ENCODE measurements around the gene TMTC4.

DNA sequence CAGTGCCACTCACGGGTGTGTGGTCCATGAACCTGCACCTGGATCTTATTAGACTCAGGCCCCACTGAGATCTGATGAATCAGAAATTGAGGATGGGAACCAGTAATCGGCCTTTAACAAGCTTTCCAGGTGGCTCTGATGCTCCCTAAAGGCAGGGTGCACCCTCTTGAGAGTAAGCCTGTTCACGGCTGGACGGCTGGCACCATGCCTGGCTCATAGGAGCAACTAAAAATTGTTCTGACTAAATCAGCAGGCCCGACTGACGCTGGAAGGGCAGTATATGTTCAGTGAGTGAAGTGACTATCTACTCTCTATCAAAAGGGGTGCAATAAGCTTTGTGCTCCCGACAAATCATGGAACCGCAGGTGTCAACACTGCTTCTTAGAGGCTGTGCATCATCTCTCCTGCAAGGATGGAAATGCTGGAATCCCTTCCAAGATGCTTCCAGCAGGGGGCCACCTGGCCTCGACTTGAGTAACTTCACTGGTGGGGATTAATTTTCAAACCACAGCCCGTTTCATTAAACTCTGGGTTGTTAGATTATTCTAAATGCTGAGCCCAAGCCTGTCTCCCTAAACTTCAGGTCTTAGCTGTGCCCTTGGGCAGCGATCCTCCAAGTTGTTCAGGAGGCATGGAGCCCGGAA, 28.4 kb downstream of the TMTC4 start:
- TF ChIP-seq, protein P1, sequence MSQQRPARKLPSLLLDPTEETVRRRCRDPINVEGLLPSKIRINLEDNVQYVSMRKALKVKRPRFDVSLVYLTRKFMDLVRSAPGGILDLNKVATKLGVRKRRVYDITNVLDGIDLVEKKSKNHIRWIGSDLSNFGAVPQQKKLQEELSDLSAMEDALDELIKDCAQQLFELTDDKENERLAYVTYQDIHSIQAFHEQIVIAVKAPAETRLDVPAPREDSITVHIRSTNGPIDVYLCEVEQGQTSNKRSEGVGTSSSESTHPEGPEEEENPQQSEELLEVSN (IDR thresholded peaks at IDR 0.05; ENCODE audit: borderline replicate concordance, low read depth), result no peak
- TF ChIP-seq, protein P2, sequence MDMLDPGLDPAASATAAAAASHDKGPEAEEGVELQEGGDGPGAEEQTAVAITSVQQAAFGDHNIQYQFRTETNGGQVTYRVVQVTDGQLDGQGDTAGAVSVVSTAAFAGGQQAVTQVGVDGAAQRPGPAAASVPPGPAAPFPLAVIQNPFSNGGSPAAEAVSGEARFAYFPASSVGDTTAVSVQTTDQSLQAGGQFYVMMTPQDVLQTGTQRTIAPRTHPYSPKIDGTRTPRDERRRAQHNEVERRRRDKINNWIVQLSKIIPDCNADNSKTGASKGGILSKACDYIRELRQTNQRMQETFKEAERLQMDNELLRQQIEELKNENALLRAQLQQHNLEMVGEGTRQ (IDR thresholded peaks at IDR 0.05), result no peak
- TF ChIP-seq SMC3 (IDR thresholded peaks at IDR 0.05) (no peak), POLR2AphosphoS2 (conservative IDR thresholded peaks at IDR 0.05; ENCODE audit: low read length) (no peak), POLR2A (IDR thresholded peaks at IDR 0.05; ENCODE audit: low read length) (no peak), MAZ (IDR thresholded peaks at IDR 0.05; ENCODE audit: borderline replicate concordance, low read depth, low read length) (no peak), CEBPB (IDR thresholded peaks at IDR 0.05) (no peak), RFX5 (IDR thresholded peaks at IDR 0.05) (no peak), RARB (CRISPR knock-in tag; IDR thresholded peaks at IDR 0.05) (no peak)
- TF ChIP-seq, protein P3, sequence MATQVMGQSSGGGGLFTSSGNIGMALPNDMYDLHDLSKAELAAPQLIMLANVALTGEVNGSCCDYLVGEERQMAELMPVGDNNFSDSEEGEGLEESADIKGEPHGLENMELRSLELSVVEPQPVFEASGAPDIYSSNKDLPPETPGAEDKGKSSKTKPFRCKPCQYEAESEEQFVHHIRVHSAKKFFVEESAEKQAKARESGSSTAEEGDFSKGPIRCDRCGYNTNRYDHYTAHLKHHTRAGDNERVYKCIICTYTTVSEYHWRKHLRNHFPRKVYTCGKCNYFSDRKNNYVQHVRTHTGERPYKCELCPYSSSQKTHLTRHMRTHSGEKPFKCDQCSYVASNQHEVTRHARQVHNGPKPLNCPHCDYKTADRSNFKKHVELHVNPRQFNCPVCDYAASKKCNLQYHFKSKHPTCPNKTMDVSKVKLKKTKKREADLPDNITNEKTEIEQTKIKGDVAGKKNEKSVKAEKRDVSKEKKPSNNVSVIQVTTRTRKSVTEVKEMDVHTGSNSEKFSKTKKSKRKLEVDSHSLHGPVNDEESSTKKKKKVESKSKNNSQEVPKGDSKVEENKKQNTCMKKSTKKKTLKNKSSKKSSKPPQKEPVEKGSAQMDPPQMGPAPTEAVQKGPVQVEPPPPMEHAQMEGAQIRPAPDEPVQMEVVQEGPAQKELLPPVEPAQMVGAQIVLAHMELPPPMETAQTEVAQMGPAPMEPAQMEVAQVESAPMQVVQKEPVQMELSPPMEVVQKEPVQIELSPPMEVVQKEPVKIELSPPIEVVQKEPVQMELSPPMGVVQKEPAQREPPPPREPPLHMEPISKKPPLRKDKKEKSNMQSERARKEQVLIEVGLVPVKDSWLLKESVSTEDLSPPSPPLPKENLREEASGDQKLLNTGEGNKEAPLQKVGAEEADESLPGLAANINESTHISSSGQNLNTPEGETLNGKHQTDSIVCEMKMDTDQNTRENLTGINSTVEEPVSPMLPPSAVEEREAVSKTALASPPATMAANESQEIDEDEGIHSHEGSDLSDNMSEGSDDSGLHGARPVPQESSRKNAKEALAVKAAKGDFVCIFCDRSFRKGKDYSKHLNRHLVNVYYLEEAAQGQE (IDR thresholded peaks at IDR 0.05), result no peak
- TF ChIP-seq, protein P4, sequence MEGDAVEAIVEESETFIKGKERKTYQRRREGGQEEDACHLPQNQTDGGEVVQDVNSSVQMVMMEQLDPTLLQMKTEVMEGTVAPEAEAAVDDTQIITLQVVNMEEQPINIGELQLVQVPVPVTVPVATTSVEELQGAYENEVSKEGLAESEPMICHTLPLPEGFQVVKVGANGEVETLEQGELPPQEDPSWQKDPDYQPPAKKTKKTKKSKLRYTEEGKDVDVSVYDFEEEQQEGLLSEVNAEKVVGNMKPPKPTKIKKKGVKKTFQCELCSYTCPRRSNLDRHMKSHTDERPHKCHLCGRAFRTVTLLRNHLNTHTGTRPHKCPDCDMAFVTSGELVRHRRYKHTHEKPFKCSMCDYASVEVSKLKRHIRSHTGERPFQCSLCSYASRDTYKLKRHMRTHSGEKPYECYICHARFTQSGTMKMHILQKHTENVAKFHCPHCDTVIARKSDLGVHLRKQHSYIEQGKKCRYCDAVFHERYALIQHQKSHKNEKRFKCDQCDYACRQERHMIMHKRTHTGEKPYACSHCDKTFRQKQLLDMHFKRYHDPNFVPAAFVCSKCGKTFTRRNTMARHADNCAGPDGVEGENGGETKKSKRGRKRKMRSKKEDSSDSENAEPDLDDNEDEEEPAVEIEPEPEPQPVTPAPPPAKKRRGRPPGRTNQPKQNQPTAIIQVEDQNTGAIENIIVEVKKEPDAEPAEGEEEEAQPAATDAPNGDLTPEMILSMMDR (IDR thresholded peaks at IDR 0.05), result 0 out of 3 replicates have a peak, but pooled peaks have one; percentile 23
- TF ChIP-seq, protein P5, sequence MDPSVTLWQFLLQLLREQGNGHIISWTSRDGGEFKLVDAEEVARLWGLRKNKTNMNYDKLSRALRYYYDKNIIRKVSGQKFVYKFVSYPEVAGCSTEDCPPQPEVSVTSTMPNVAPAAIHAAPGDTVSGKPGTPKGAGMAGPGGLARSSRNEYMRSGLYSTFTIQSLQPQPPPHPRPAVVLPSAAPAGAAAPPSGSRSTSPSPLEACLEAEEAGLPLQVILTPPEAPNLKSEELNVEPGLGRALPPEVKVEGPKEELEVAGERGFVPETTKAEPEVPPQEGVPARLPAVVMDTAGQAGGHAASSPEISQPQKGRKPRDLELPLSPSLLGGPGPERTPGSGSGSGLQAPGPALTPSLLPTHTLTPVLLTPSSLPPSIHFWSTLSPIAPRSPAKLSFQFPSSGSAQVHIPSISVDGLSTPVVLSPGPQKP (IDR thresholded peaks at IDR 0.05; ENCODE audit: low read depth, low read length), result no peak
